ES-I3 (cell line): Measurements from ENCODE around the gene TECTB.

Experiments used
- H3K36me3 ChIP-seq: 2 replicates; pipeline ENCODE4 v1.6.1; 2013; ENCODE audit warnings: mild to moderate bottlenecking, low read length, control low read depth, moderate library complexity; ENCODE audit not compliant: insufficient read depth
- H3K4me1 ChIP-seq: 2 replicates; pipeline ENCODE4 v1.6.1; 2013; ENCODE audit warnings: mild to moderate bottlenecking, control low read depth, low read length; ENCODE audit not compliant: insufficient read depth
- H3K9ac ChIP-seq: 2 replicates; pipeline ENCODE4 v1.6.1; 2013; ENCODE audit warnings: low read depth, mild to moderate bottlenecking, low read length, moderate library complexity
- H3K9me3 ChIP-seq: 2 replicates; pipeline ENCODE4 v1.6.1; 2013; ENCODE audit warnings: mild to moderate bottlenecking, low read length, moderate library complexity; ENCODE audit not compliant: control insufficient read depth, insufficient read depth

Gene TECTB

GRCh38 chr10:112336556-112337201, 53.5 kb downstream of the TECTB start:
- Histone ChIP-seq H3K4me1 (no peaks in the 10 kb centered on the region), H3K36me3 (no peaks in the 10 kb centered on the region)

DNA sequence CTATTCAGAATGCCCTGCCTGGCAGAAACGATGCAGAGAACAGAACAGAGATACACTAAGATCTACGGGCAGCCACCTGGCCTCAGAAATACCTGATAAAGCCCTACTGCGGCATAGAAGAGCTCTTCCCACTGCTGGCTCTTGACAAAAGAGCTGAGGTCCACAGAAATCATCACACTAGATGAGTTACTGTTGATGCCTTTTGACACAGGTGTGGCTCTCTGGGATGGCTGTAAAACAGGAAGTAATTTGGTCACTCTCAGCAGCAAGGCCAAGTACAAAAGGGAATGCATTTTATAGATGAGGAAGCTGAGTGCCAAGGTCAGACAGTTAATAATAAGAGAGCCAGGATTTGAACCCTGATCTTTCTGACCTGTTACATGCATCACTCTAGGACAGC, 55.8 kb downstream of the TECTB start:
- Histone ChIP-seq H3K9me3 (no peaks in the 10 kb centered on the region), H3K4me1 (no peaks in the 10 kb centered on the region), H3K36me3 (no peaks in the 10 kb centered on the region)

More at GRCh38 chr10:112336556-112337201, 53.5 kb downstream of the TECTB start:
- Histone ChIP-seq H3K9me3 (no peaks in the 10 kb centered on the region), H3K9ac (no peak overlapping the region)

DNA sequence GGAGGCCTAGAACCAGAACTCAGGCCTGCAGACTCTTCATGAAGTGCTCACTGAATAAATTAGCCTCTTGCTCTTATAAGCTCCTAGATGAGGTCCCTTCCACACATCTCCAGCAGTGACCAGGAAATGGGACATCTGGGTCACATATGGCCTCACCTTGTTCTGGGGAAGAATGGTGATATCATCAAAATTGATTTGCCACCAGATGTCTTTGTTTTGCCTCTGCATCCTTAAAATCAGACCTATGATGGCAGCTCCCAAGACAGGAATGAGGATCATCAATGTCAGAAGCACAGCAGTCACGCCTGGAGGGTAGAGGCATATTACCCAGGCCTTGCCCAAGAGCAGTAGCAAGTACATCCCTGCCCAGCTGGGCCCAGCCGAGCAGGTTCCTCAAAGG, 57.4 kb downstream of the TECTB start:
- no peaks in the 10 kb centered on the region for H3K9me3 ChIP-seq
- no peak overlapping the region for H3K9ac ChIP-seq
- no peaks in the 10 kb centered on the region for H3K36me3 ChIP-seq
- H3K4me1 ChIP-seq, result no peaks in the 10 kb centered on the region

More for the DNA sequence above, 55.8 kb downstream of the TECTB start:
- no peak overlapping the region for H3K9ac ChIP-seq

DNA sequence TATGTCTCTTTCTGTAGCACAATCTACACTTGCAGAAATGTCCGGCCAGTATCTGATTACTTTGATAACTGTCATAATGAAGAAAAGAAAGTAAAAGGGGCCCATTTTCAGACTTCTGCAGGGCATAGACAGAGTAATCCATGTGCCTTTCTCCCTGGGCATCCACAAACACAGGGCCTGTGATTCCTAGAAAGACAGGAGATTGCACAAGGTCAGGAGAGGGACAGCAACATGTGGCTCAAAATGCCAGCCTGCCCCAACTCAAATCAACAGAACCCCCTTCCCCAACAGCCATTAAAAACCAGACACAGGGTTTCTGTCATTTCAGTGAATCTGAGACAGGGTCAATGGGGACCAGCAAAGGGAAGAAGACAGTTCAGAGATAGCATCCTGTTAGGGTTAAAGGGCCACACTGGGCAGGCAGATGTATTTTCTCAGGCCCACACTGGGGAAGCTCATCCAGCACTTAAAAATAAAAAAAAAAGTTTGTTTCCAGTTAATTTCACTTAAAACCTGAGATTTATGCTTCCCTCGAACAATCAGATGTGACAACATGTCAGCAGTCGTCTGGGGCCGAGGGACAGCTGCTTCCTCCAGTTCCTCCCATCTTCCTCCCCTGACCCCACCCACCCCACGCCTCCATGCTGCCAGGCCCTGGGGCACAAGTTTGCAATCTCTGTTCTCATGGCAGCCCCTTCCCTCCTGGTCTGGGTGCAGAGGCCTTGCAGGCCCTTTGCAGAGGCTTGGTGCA, 60.0 kb downstream of the TECTB start:
- Histone ChIP-seq H3K4me1 (no peaks in the 10 kb centered on the region), H3K36me3 (no peaks in the 10 kb centered on the region), H3K9ac (no peak overlapping the region), H3K9me3 (no peaks in the 10 kb centered on the region)

GRCh38 chr10:112344261-112344660, 61.1 kb downstream of the TECTB start:
- Histone ChIP-seq H3K36me3 (no peaks in the 10 kb centered on the region), H3K4me1 (no peaks in the 10 kb centered on the region), H3K9ac (no peak overlapping the region), H3K9me3 (no peaks in the 10 kb centered on the region)

GRCh38 chr10:112345202-112345601, 62.0 kb downstream of the TECTB start:
- no peaks in the 10 kb centered on the region for H3K9me3 ChIP-seq
- H3K36me3 ChIP-seq, result no peaks in the 10 kb centered on the region
- no peak overlapping the region for H3K9ac ChIP-seq
- no peaks in the 10 kb centered on the region for H3K4me1 ChIP-seq

DNA sequence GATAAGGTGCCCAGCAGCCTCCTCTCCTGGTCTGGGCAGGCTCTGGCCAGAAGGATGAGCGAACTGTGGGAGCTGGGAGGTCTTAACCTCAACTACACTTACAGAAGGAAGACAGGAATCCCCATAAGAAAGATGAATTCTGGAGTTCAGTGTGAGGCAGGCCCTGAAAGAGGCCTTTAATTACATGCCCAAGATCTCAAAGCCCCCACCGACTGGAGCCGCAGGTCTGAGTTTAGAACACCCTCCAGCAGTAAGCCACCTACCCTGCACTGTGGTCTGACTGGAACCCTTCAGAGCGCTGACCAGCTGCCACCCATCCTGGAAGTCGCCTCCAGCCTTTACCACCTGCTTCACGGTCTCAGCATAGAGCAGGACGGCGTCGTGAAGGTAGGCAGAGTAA, 62.5 kb downstream of the TECTB start:
- H3K9me3 ChIP-seq, result no peaks in the 10 kb centered on the region
- no peaks in the 10 kb centered on the region for H3K36me3 ChIP-seq
- H3K4me1 ChIP-seq, result no peaks in the 10 kb centered on the region
- H3K9ac ChIP-seq, result no peak overlapping the region

DNA sequence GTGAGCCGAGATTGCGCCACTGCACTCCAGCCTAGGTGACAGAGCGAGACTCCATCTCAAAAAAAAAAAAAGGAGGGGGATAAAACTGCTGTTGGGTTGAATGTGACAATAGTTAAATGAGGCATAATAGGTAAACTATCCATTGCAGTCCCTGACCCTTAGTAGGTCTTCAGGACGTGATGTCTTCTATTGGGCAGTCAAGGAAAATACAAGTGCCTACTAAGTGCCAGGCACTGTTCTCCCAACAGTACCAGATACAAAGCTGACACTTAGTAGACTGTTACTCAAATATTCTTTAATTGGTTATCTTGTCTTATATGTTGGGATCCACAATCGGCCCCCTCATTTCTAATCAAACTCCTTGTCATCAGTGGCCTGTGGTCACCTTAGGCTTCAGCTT, 63.6 kb downstream of the TECTB start:
- Histone ChIP-seq H3K4me1 (no peaks in the 10 kb centered on the region), H3K36me3 (no peaks in the 10 kb centered on the region), H3K9ac (no peak overlapping the region), H3K9me3 (no peaks in the 10 kb centered on the region)

DNA sequence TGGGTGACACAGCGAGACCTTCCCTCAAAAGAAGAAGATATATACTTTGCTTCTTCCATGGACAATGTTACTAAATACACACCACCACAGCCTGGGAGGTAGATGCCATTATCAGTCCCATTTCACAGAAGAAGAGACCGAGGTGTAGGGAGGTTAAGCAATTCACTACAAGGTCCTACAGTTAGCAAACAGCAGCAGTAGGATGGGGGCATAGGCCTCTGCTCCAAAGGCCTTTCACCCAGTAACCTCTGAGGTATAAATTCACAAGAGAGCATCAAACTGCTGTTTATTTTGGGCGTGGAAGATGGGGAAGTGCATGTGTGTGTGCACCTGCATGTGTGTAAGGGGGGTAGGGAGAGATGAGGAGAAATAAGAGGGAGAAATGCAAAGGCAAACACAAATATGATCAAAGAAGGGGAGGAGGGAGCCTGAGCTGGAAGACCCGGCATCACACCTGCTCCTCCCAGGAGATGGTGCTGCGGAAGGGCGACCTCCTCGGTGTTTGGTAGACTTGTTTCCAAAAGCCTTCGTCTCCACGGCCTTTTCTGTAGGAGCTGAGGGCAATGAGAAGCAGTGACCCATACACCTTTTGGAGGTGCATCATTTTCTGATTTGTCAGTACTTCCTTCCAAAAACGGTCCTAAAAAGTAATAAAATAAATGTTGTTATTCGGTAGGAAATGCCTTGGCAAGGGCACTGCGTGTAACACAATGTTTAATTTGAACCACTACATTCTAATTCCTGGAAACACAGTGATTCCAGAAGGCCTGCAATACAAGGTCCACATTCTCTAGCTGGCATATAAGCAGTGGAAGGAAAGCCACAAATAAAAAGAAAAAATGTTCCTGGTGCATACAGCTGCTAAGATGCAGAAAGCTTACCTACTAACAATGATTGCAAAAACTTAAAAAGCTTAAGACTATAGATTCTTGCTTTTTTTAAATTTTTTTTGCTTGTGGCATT, 64.8 kb downstream of the TECTB start:
- Histone ChIP-seq H3K4me1 (no peaks in the 10 kb centered on the region), H3K36me3 (no peaks in the 10 kb centered on the region), H3K9me3 (no peaks in the 10 kb centered on the region), H3K9ac (no peak overlapping the region)

GRCh38 chr10:112348759-112349158, 65.6 kb downstream of the TECTB start:
- Histone ChIP-seq H3K36me3 (no peaks in the 10 kb centered on the region), H3K4me1 (no peaks in the 10 kb centered on the region), H3K9ac (no peak overlapping the region), H3K9me3 (no peaks in the 10 kb centered on the region)

GRCh38 chr10:112349521-112350085, 66.4 kb downstream of the TECTB start:
- no peaks in the 10 kb centered on the region for H3K4me1 ChIP-seq
- H3K9ac ChIP-seq, result no peak overlapping the region
- no peaks in the 10 kb centered on the region for H3K36me3 ChIP-seq

DNA sequence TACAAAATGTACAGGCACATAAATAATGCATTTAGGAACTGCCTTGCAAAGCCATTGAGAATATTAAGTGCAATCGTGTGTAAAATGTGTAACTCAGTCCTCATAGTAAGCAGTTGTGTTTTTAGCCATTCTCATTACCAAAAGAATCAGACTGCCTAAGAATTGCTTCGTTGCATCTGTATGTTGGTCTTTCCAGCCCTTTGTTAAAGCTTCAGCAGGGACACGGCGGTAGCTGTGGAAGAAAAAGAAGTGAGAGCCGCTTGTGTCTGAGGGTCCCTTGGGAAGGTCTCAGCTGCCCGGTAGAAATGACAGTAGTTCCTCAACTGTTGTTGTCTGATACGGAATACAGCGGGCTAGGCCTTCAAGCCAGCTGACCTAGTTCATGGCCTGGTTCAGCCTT, 67.9 kb downstream of the TECTB start:
- Histone ChIP-seq H3K9me3 (no peaks in the 10 kb centered on the region), H3K9ac (no peak overlapping the region), H3K4me1 (no peaks in the 10 kb centered on the region), H3K36me3 (no peaks in the 10 kb centered on the region)

More at GRCh38 chr10:112349521-112350085, 66.4 kb downstream of the TECTB start:
- H3K9me3 ChIP-seq, result no peaks in the 10 kb centered on the region

DNA sequence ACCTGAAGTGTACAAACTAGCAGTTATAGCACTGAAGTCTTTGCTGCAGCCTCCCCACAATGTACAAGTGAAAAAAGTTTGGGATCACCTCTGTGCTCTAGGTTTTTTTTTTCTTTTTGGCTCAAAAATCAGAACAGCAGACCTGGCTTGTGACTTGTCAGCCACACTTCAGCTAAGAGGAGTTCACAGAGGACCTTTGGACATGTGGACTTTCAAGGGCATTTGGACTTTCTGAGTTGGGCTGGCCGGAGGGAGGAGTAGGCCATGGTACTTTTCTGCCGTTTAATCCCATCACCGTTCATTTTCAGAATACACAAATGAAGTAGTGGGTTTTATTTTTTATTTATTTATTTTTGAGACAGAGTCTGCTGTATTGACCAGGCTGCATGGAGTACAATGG, 68.8 kb downstream of the TECTB start:
- no peaks in the 10 kb centered on the region for H3K9me3 ChIP-seq
- no peaks in the 10 kb centered on the region for H3K4me1 ChIP-seq
- no peak overlapping the region for H3K9ac ChIP-seq
- no peaks in the 10 kb centered on the region for H3K36me3 ChIP-seq

GRCh38 chr10:112353046-112353445, 69.8 kb downstream of the TECTB start:
- H3K4me1 ChIP-seq, result no peaks in the 10 kb centered on the region
- H3K9me3 ChIP-seq, result no peaks in the 10 kb centered on the region
- H3K9ac ChIP-seq, result no peak overlapping the region
- H3K36me3 ChIP-seq, result no peaks in the 10 kb centered on the region
